MCF 10A (cell line): ENCODE measurements around the gene PCDHGA2. TPM values are rescaled to one million over a fixed set of nuclear protein-coding genes. Genes with fewer than 3 reads are reported as not detected.

Source experiments
- BruUV-seq: library from RNA; stranded (reverse); fragments of 400-500 nt; replicated peaks from 2 replicates; lab custom pipeline; 2021; lab: Mats Ljungman, UMichigan
- CTCF ChIA-PET: fragments of 300-600 bp; sonication (Branson Sonifier 250); formaldehyde crosslinking; extraction: SDS; loops from one replicate; lab custom pipeline; 2021; ENCODE audit warnings: antibody characterized with exemption, inconsistent platforms; lab: Yijun Ruan, JAX
- POLR2A ChIA-PET: fragments of 300-600, 350-650 bp; sonication (Branson Sonifier 250); formaldehyde crosslinking; extraction: SDS; loops from one replicate; lab custom pipeline; 2020; ENCODE audit warnings: antibody characterized with exemption, inconsistent platforms; lab: Yijun Ruan, JAX
- DNase-seq: peaks from one replicate; pipeline ENCODE4 v3.0.0-alpha.2; 2018; ENCODE audit not compliant: unreplicated experiment
- H3K27ac Mint-ChIP-seq: one replicate; pipeline ENCODE4 v1.8.0; 2022; ENCODE audit warnings: mild to moderate bottlenecking, low read depth, mixed read lengths; ENCODE audit not compliant: unreplicated experiment
- H3K27me3 Mint-ChIP-seq: one replicate; pipeline ENCODE4 v1.8.0; 2022; ENCODE audit warnings: mixed read lengths; ENCODE audit not compliant: insufficient read depth, unreplicated experiment
- H3K36me3 Mint-ChIP-seq: one replicate; pipeline ENCODE4 v1.8.0; 2022; ENCODE audit warnings: mild to moderate bottlenecking, moderate library complexity, mixed read lengths; ENCODE audit not compliant: insufficient read depth, unreplicated experiment
- H3K4me1 Mint-ChIP-seq: one replicate; pipeline ENCODE4 v1.8.0; 2022; ENCODE audit warnings: mixed read lengths; ENCODE audit not compliant: insufficient read depth, unreplicated experiment
- H3K4me3 Mint-ChIP-seq: one replicate; pipeline ENCODE4 v1.8.0; 2022; ENCODE audit warnings: mild to moderate bottlenecking, moderate library complexity, mixed read lengths; ENCODE audit not compliant: unreplicated experiment
- H3K9me3 Mint-ChIP-seq: one replicate; pipeline ENCODE4 v1.8.0; 2022; ENCODE audit warnings: mixed read lengths; ENCODE audit not compliant: unreplicated experiment
- CTCF ChIP-seq: fragments of 200-600 bp; IDR thresholded peaks from one replicate; pipeline ENCODE4 v1.8.0; 2022; ENCODE audit warnings: antibody characterized with exemption, mild to moderate bottlenecking; ENCODE audit not compliant: unreplicated experiment
- intact Hi-C: fragments of 100-400 bp; cut with micrococcal nuclease; formaldehyde crosslinking; loops from 2 replicates; pipeline ENCODE4 v1.14.1; 2022
- total RNA-seq: library from RNA; stranded (reverse); gene quantifications from 2 replicates; pipeline ENCODE4 v1.2.3, GENCODE V29; 2022

The PCDHGA2 gene
- total RNA-seq, 1 experiment from 2014 or later = 0.33 TPM

- no peak for TF ChIP-seq CTCF
- H3K27me3 Mint-ChIP-seq = no peaks in the 10 kb centered on the region
- no peaks in the 10 kb centered on the region for H3K4me1 Mint-ChIP-seq
- BruUV-seq = no TSS peak
- H3K9me3 Mint-ChIP-seq = peaks cover 41% of the 10 kb centered on the region
- H3K36me3 Mint-ChIP-seq = peaks cover 5% of the 10 kb centered on the region
- H3K4me3 Mint-ChIP-seq = no peak overlapping the region
- intact Hi-C loops = no loop called here
- H3K27ac Mint-ChIP-seq = no peak overlapping the region
- ChIA-PET POLR2A (no interaction called here), CTCF (interaction anchor here (0.6 to 1.2 kb wide), 3 partner anchors 147 to 546 kb away, joined by 3 to 4 read pairs (median 3); no protein-coding TSS in a partner anchor)
- DNase-seq = no peak
Observed at GRCh38 chr5:141362719-141363118, 24.2 kb downstream of the PCDHGA2 start.

GRCh38 chr5:141363952-141364660 is 25.5 kb downstream of the PCDHGA2 start, which contains the start of gene PCDHGA5:
TSS of gene PCDHGA5 (plus strand) at chr5:141364162. CDS start at chr5:141364331, 169 bp downstream.
- ChIA-PET POLR2A (interaction anchor here (0.7 kb wide), 1 partner anchor 22 kb away, joined by 3 read pairs; no protein-coding TSS in a partner anchor), CTCF (interaction anchor here (0.6 to 1.3 kb wide), 7 partner anchors 22 to 203 kb away, joined by 3 to 4 read pairs (median 3); no protein-coding TSS in a partner anchor)
- no peaks in the 10 kb centered on the region for H3K27me3 Mint-ChIP-seq
- H3K27ac Mint-ChIP-seq = no peak within 1 kb of the TSS
- no peaks in the 10 kb centered on the region for H3K4me1 Mint-ChIP-seq
- H3K9me3 Mint-ChIP-seq = peaks cover 35% of the 10 kb centered on the region
- intact Hi-C loops = no loop called here
- no peak for TF ChIP-seq CTCF
- no peak within 1 kb of the TSS for H3K4me3 Mint-ChIP-seq
- no TSS peak for BruUV-seq
- no peak for DNase-seq
- peaks cover 5% of the 10 kb centered on the region for H3K36me3 Mint-ChIP-seq

GRCh38 chr5:141366016-141366896 is 27.7 kb downstream of the PCDHGA2 start:
- peaks cover 33% of the 10 kb centered on the region for H3K9me3 Mint-ChIP-seq
- H3K4me3 Mint-ChIP-seq = no peak overlapping the region
- peaks cover 5% of the 10 kb centered on the region for H3K36me3 Mint-ChIP-seq
- CTCF ChIA-PET = interaction anchor here (0.6 to 1.2 kb wide), 2 partner anchors 146 to 154 kb away, joined by 4 to 5 read pairs; no protein-coding TSS in a partner anchor
- DNase-seq = no peak
- BruUV-seq = no TSS peak
- H3K27ac Mint-ChIP-seq = no peak overlapping the region
- POLR2A ChIA-PET = no interaction called here
- no peaks in the 10 kb centered on the region for H3K4me1 Mint-ChIP-seq
- no peaks in the 10 kb centered on the region for H3K27me3 Mint-ChIP-seq
- intact Hi-C loops = no loop called here
- TF ChIP-seq CTCF = no peak
